CD4-positive, alpha-beta T cell (primary cell): Measurements from ENCODE around the gene XIRP1. TPM values are rescaled to one million over a fixed set of nuclear protein-coding genes. Genes with fewer than 3 reads are reported as not detected.

Experiments
- ATAC-seq: fragments of 200-7000 bp; cut with Tn5 transposase; one replicate; pipeline ENCODE4 v1.10.0; 2022; ENCODE audit warnings: mild to moderate bottlenecking; ENCODE audit not compliant: poor library complexity
- CTCF ChIA-PET: fragments of 350-600 bp; sonication (Branson Sonifier 250); formaldehyde crosslinking; loops from one replicate; lab custom pipeline; 2021; ENCODE audit warnings: antibody characterized with exemption, inconsistent platforms; lab: Charles Lee
- POLR2A ChIA-PET: fragments of 350-600 bp; sonication (Branson Sonifier 250); formaldehyde crosslinking; loops from one replicate; lab custom pipeline; 2021; ENCODE audit warnings: antibody characterized with exemption, inconsistent platforms; lab: Charles Lee
- DNase-seq, 14 experiments: peaks; one replicate each; pipeline ENCODE4 v3.0.0-alpha.2; 2013 to 2020; ENCODE audit warnings: mixed read lengths in 2 of 14
- H3K27ac ChIP-seq, 2 donors: one replicate each; pipeline versions ENCODE4 v1.5.1 to v1.7.0; 2013; ENCODE audit warnings: low read length in 2 of 2, low read depth in 1 of 2, mild to moderate bottlenecking in 1 of 2
- H3K27me3 ChIP-seq, 2 experiments: 1 replicate in 1 of 2; 2 replicates in 1 of 2; pipeline versions ENCODE4 v1.6.1 to v1.7.0; 2013; ENCODE audit warnings: low read length in 2 of 2, control low read depth in 1 of 2, mild to moderate bottlenecking in 1 of 2, moderate library complexity in 1 of 2; ENCODE audit not compliant: insufficient read depth in 2 of 2, control insufficient read depth in 1 of 2
- H3K36me3 ChIP-seq: one replicate; pipeline ENCODE4 v1.6.1; 2013; ENCODE audit warnings: low read length, control low read depth; ENCODE audit not compliant: insufficient read depth
- H3K4me1 ChIP-seq: one replicate; pipeline ENCODE4 v1.6.1; 2013; ENCODE audit warnings: low read length, control low read depth; ENCODE audit not compliant: insufficient read depth
- H3K4me3 ChIP-seq: one replicate; pipeline ENCODE4 v1.5.1; 2013; ENCODE audit warnings: mild to moderate bottlenecking, low read length, moderate library complexity
- H3K9me3 ChIP-seq, 2 experiments: 1 replicate in 1 of 2; 2 replicates in 1 of 2; pipeline versions ENCODE4 v1.6.1 to v1.7.0; 2013; ENCODE audit warnings: low read length in 2 of 2, mild to moderate bottlenecking in 2 of 2, control low read depth in 1 of 2, moderate library complexity in 1 of 2; ENCODE audit not compliant: control insufficient read depth in 1 of 2, insufficient read depth in 1 of 2
- H3K27ac Mint-ChIP-seq: one replicate; pipeline ENCODE4 v1.8.0; 2020; ENCODE audit warnings: mixed read lengths
- H3K27me3 Mint-ChIP-seq: one replicate; pipeline ENCODE4 v1.8.0; 2021; ENCODE audit warnings: mixed read lengths
- H3K36me3 Mint-ChIP-seq: one replicate; pipeline ENCODE4 v1.8.0; 2021; ENCODE audit warnings: low read depth, mixed read lengths
- H3K4me1 Mint-ChIP-seq: one replicate; pipeline ENCODE4 v1.8.0; 2021; ENCODE audit warnings: low read depth, mixed read lengths
- H3K4me3 Mint-ChIP-seq: one replicate; pipeline ENCODE4 v1.8.0; 2020; ENCODE audit warnings: mild to moderate bottlenecking, mixed read lengths
- H3K9me3 Mint-ChIP-seq: one replicate; pipeline ENCODE4 v1.8.0; 2020; ENCODE audit warnings: mixed read lengths
- intact Hi-C, 2 experiments: fragments of 100-400 bp; cut with DNase I in 1 of 2; cut with micrococcal nuclease in 1 of 2; formaldehyde crosslinking; loops; one replicate each; pipeline versions ENCODE4 v1.15.1 to v1.9.0; 2023 to 2025; cut with DNase I, micrococcal nuclease
- total RNA-seq, 174 experiments: library from RNA in 2 of 174; stranded (reverse) in 2 of 174; gene quantifications; one replicate each; pipeline ENCODE4 v1.2.3 and lab custom pipeline; 2021 to 2026
- TF ChIP-seq, protein P1 (sequence below): fragments of 200-600 bp; IDR thresholded peaks from one replicate; pipeline ENCODE4 v1.8.0; 2022; ENCODE audit warnings: antibody characterized with exemption, mild to moderate bottlenecking

Gene XIRP1
- total RNA-seq, 2 experiments from 2014 or later = not detected

DNA sequence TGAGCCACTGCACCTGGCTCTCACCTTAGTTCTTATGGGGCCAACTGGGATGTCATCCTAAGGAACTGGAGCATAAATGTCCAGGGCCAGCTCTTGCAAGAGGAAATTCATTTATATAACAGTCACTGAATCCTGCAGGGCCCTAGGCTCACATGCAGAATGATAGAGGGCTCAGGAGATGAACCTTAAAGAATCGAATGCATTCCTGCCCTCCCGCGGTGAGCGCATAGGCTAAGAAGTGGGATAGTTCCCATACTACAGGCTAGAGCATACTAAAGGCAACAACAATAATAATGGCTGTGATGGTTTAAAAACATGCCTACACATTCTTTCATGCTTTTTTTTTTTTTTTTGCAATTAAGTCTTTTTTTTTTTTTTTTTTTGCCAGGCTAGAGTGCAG is 21.9 kb downstream of the XIRP1 start:
- H3K27me3 Mint-ChIP-seq = no peaks in the 10 kb centered on the region
- H3K36me3 ChIP-seq = no peaks in the 10 kb centered on the region
- H3K9me3 Mint-ChIP-seq = no peaks in the 10 kb centered on the region
- no peaks in the 10 kb centered on the region for H3K4me1 ChIP-seq
- no peak for DNase-seq
- no peaks in the 10 kb centered on the region for H3K27me3 ChIP-seq
- intact Hi-C loops = loop anchor here in 1 of 2 experiments (10.0 kb wide), 2 partner anchors 676 to 1166 kb away; partner anchors contain the start of gene EXOG
- TF ChIP-seq, protein P1, sequence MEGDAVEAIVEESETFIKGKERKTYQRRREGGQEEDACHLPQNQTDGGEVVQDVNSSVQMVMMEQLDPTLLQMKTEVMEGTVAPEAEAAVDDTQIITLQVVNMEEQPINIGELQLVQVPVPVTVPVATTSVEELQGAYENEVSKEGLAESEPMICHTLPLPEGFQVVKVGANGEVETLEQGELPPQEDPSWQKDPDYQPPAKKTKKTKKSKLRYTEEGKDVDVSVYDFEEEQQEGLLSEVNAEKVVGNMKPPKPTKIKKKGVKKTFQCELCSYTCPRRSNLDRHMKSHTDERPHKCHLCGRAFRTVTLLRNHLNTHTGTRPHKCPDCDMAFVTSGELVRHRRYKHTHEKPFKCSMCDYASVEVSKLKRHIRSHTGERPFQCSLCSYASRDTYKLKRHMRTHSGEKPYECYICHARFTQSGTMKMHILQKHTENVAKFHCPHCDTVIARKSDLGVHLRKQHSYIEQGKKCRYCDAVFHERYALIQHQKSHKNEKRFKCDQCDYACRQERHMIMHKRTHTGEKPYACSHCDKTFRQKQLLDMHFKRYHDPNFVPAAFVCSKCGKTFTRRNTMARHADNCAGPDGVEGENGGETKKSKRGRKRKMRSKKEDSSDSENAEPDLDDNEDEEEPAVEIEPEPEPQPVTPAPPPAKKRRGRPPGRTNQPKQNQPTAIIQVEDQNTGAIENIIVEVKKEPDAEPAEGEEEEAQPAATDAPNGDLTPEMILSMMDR = no peak
- ChIA-PET POLR2A (no interaction called here), CTCF (no interaction called here)
- H3K9me3 ChIP-seq = no peaks in the 10 kb centered on the region
- H3K4me3 ChIP-seq = no peak overlapping the region
- H3K27ac ChIP-seq = no peak overlapping the region
- no peak overlapping the region for H3K4me3 Mint-ChIP-seq
- H3K27ac Mint-ChIP-seq = no peak overlapping the region
- no peak for ATAC-seq
- H3K36me3 Mint-ChIP-seq = no peaks in the 10 kb centered on the region
- no peaks in the 10 kb centered on the region for H3K4me1 Mint-ChIP-seq

DNA sequence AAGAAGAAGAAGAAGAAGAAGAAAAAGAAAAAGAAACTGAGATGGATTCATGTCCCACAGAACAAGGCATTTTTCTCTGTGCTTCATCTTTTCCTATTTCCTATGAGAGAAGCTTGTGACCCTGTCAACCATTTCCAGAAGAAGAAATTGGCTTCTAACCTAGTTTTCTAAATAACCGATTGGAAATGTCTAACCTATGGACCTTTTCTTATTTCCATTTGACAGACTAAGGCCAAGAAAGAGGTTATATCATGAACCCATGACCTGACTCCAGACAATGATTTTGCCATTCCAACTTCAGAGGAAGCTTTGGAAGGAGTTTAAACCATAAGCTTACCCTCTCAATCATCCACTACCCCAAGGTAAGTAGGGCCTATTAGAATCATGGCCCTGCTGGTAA is 22.7 kb downstream of the XIRP1 start:
- no peaks in the 10 kb centered on the region for H3K36me3 Mint-ChIP-seq

DNA sequence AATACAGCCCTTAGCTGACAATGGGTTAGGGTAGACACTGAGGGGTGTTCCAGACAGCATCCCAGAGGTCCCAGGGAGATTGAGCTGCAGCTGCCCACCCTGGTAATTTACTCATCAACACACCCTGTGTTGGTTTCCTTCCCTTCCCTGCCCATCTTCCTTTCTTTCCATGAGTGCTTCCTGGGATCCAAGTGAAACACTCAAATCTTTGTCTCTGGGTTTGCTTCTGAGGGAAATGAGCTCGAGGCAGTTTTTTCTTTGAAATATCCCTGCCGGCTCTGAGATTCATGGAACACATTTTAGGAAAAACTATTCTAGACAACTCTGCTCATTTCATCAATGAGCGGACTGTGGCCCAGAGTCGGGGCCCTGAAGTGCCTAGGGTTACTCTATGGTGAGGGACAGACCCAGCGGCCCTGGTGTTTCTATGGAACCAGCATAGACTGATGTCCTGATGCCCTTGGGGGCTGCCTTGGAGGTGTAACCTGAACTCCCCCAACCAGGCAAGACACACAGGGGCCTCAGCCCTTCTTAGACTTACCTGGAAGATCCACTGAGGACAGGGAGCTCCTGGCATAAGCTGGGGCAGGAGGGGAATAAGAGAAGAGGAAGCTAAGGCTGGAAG is 24.1 kb downstream of the XIRP1 start:
- H3K4me1 Mint-ChIP-seq = no peaks in the 10 kb centered on the region
- no peak overlapping the region for H3K27ac Mint-ChIP-seq
- DNase-seq = no peak
- Histone ChIP-seq H3K4me1 (no peaks in the 10 kb centered on the region), H3K36me3 (no peaks in the 10 kb centered on the region), H3K27me3 (no peaks in the 10 kb centered on the region), H3K9me3 (peaks cover 0 to under 1% of the 10 kb centered on the region in 2 experiments), H3K27ac (no peak overlapping the region), H3K4me3 (no peak overlapping the region)
- TF ChIP-seq, protein P1 = no peak
- intact Hi-C loops = no loop called here
- POLR2A ChIA-PET = no interaction called here
- H3K36me3 Mint-ChIP-seq = no peaks in the 10 kb centered on the region
- H3K4me3 Mint-ChIP-seq = no peak overlapping the region
- ATAC-seq = no peak
- H3K9me3 Mint-ChIP-seq = no peaks in the 10 kb centered on the region
- CTCF ChIA-PET = interaction anchor here (1.4 kb wide), 1 partner anchor 11 kb away, joined by 4 read pairs; no protein-coding TSS in a partner anchor
- no peaks in the 10 kb centered on the region for H3K27me3 Mint-ChIP-seq

More for the DNA sequence above, 22.7 kb downstream of the XIRP1 start:
- TF ChIP-seq, protein P1 = no peak
- ChIA-PET POLR2A (no interaction called here), CTCF (no interaction called here)
- no peaks in the 10 kb centered on the region for H3K36me3 ChIP-seq
- Mint-ChIP-seq H3K4me3 (no peak overlapping the region), H3K27me3 (no peaks in the 10 kb centered on the region), H3K27ac (no peak overlapping the region), H3K4me1 (no peaks in the 10 kb centered on the region), H3K9me3 (no peaks in the 10 kb centered on the region)
- H3K4me1 ChIP-seq = no peaks in the 10 kb centered on the region
- DNase-seq = no peak
- no peak overlapping the region for H3K27ac ChIP-seq
- intact Hi-C loops = loop anchor here in 1 of 2 experiments (10.0 kb wide), 2 partner anchors 675 to 1165 kb away; partner anchors contain the start of gene EXOG
- no peak overlapping the region for H3K4me3 ChIP-seq
- no peaks in the 10 kb centered on the region for H3K9me3 ChIP-seq
- no peaks in the 10 kb centered on the region for H3K27me3 ChIP-seq
- ATAC-seq = no peak
